ENCODE data around the gene SLC28A2. TPM values are rescaled to one million over a fixed set of nuclear protein-coding genes. Genes with fewer than 3 reads are reported as not detected.

SLC28A2 gene, protein sequence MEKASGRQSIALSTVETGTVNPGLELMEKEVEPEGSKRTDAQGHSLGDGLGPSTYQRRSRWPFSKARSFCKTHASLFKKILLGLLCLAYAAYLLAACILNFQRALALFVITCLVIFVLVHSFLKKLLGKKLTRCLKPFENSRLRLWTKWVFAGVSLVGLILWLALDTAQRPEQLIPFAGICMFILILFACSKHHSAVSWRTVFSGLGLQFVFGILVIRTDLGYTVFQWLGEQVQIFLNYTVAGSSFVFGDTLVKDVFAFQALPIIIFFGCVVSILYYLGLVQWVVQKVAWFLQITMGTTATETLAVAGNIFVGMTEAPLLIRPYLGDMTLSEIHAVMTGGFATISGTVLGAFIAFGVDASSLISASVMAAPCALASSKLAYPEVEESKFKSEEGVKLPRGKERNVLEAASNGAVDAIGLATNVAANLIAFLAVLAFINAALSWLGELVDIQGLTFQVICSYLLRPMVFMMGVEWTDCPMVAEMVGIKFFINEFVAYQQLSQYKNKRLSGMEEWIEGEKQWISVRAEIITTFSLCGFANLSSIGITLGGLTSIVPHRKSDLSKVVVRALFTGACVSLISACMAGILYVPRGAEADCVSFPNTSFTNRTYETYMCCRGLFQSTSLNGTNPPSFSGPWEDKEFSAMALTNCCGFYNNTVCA
- not detected for polyA plus RNA-seq (2012; ENCODE audit: insufficient read length, low read depth)

GRCh38 chr15:45251888-45252287 lies at the start of gene SLC28A2:
TSS of gene SLC28A2 (plus strand) at chr15:45252234. CDS start at chr15:45253216, 982 bp downstream.
- no peak for TF ChIP-seq REST (IDR thresholded peaks at IDR 0.05; ENCODE audit: insufficient read depth in 1 of 2, low read depth in 2 of 2, low read length in 2 of 2)
- TF ChIP-seq SIN3A (IDR thresholded peaks at IDR 0.05; ENCODE audit: borderline replicate concordance, insufficient read depth, low read length), result no peak
- no peak for TF ChIP-seq TAF1 (IDR thresholded peaks at IDR 0.05; ENCODE audit: borderline replicate concordance, insufficient read depth, low read length)
- no peak for TF ChIP-seq FOXP2 (optimal IDR thresholded peaks at IDR 0.05; ENCODE audit: borderline replicate concordance, extremely low read depth, extremely low read length, insufficient read depth)
- no peak for TF ChIP-seq POLR2AphosphoS5 (IDR thresholded peaks at IDR 0.05; ENCODE audit: low read depth, low read length)

DNA sequence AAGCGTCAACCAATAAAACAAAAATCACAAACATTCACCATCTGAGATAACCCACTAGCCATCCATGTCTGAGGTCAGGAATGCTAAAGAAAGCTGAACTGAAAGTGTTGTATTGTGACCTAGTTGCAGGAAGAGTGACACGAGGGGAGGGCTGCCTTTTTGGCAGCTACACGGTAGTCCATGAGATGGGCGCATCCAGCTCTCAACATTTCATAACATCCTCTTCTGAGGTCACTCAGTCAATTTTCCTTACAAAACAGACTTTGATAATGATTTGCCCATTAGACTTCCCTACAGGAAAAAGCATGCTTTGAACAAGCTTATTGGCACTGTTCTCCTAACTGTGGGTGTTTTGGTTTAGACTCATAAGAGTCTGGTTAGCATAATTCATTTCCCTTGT lies 48.9 kb upstream of the SLC28A2 start:
- no peak for TF ChIP-seq REST (IDR thresholded peaks at IDR 0.05; ENCODE audit: insufficient read depth in 1 of 2, low read depth in 2 of 2, low read length in 2 of 2)
- TF ChIP-seq TAF1 (IDR thresholded peaks at IDR 0.05; ENCODE audit: borderline replicate concordance, insufficient read depth, low read length), result no peak
- TF ChIP-seq SIN3A (IDR thresholded peaks at IDR 0.05; ENCODE audit: borderline replicate concordance, insufficient read depth, low read length), result no peak
- TF ChIP-seq FOXP2 (optimal IDR thresholded peaks at IDR 0.05; ENCODE audit: borderline replicate concordance, extremely low read depth, extremely low read length, insufficient read depth), result no peak
- no peak for TF ChIP-seq POLR2AphosphoS5 (IDR thresholded peaks at IDR 0.05; ENCODE audit: low read depth, low read length)

DNA sequence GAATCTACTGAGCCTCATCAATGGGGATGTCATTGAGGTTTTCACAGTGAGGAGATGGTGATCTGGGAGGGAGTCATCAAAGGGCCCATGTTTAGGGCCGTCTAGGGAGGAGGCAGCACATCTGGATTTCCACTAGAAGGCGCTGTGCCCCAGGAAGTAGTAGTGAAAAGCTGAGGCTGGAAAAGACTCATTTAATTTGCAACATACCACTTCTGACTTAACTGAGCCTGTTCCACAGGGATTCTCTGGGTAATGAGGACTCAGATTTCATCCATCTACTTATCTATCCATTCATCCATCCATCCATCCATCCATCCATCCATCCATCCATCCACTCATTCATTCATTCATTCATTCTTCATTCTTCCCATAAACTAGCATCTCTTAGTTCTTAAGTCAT lies 46.8 kb upstream of the SLC28A2 start:
- TF ChIP-seq POLR2AphosphoS5 (IDR thresholded peaks at IDR 0.05; ENCODE audit: low read depth, low read length) (no peak), TAF1 (IDR thresholded peaks at IDR 0.05; ENCODE audit: borderline replicate concordance, insufficient read depth, low read length) (no peak), REST (IDR thresholded peaks at IDR 0.05; ENCODE audit: insufficient read depth in 1 of 2, low read depth in 2 of 2, low read length in 2 of 2) (no peak), SIN3A (IDR thresholded peaks at IDR 0.05; ENCODE audit: borderline replicate concordance, insufficient read depth, low read length) (no peak), FOXP2 (optimal IDR thresholded peaks at IDR 0.05; ENCODE audit: borderline replicate concordance, extremely low read depth, extremely low read length, insufficient read depth) (no peak)

DNA sequence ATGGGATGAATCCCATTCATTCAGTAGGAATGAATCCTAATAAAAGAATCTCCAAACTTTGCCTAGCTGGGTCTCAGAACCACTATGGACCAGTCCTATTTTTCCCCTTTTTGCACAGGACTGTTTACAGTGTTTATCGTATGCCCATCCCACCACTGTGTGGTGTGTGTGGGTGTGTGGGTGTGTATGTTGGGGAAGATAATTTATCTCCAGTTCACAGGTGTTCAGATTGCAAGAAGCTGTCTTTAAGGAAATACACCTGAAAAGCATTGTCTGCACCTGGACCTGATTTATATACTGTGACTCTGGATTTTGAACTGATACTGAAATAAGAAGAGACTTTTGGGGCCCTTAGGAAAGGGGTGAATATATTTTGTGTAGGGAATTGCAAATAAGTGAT lies 39.5 kb upstream of the SLC28A2 start:
- no peak for TF ChIP-seq REST (IDR thresholded peaks at IDR 0.05; ENCODE audit: insufficient read depth in 1 of 2, low read depth in 2 of 2, low read length in 2 of 2)
- TF ChIP-seq FOXP2 (optimal IDR thresholded peaks at IDR 0.05; ENCODE audit: borderline replicate concordance, extremely low read depth, extremely low read length, insufficient read depth), result no peak
- no peak for TF ChIP-seq POLR2AphosphoS5 (IDR thresholded peaks at IDR 0.05; ENCODE audit: low read depth, low read length)
- TF ChIP-seq SIN3A (IDR thresholded peaks at IDR 0.05; ENCODE audit: borderline replicate concordance, insufficient read depth, low read length), result no peak
- TF ChIP-seq TAF1 (IDR thresholded peaks at IDR 0.05; ENCODE audit: borderline replicate concordance, insufficient read depth, low read length), result no peak

All from PFSK-1 (cell line).